K562 (cell line): ENCODE results near the gene CIAO3. TPM values are rescaled to one million over a fixed set of nuclear protein-coding genes. Genes with fewer than 3 reads are reported as not detected.

Experiments used
- ATAC-seq: fragments of 200-7000 bp; cut with Tn5 transposase; 3 replicates; pipeline ENCODE4 v1.9.1; 2020; ENCODE audit warnings: moderate library complexity
- BruUV-seq: library from RNA; stranded (reverse); fragments of 400-500 nt; replicated peaks from 2 replicates; lab custom pipeline; 2021; lab: Mats Ljungman, UMichigan
- CTCF ChIA-PET: fragments of 300-600 bp; formaldehyde crosslinking; extraction: SDS; loops from one replicate; lab custom pipeline; 2021; ENCODE audit warnings: low intra/inter-chr PET ratio; lab: Yijun Ruan, JAX
- POLR2A ChIA-PET: fragments of 300-600, 350-650 bp; sonication (Branson Sonifier 250); formaldehyde crosslinking; extraction: SDS; loops from one replicate; lab custom pipeline; 2021; ENCODE audit warnings: antibody characterized with exemption, inconsistent platforms; lab: Yijun Ruan, JAX
- DNase-seq, 4 experiments: peaks; one replicate each; pipeline versions ENCODE4 v3.0.0 to v3.0.0-alpha.2; 2011 to 2018; ENCODE audit warnings: low spot score in 3 of 4, mixed read lengths in 3 of 4; ENCODE audit errors: extremely low read depth in 1 of 4
- FAIRE-seq: peaks from 2 replicates; lab custom pipeline; 2011; peaks lifted over from hg19 to GRCh38; lab: Jason Lieb, UNC
- H2AFZ ChIP-seq: 2 replicates; pipeline ENCODE4 v1.6.0; 2011; ENCODE audit warnings: low read depth, low read length, control low read depth, inconsistent platforms
- H3K27ac ChIP-seq: fragments of 200-600 bp; 3 replicates; pipeline ENCODE4 v1.8.0; 2011; ENCODE audit warnings: low read depth, mild to moderate bottlenecking, control low read depth, inconsistent platforms, low read length, moderate library complexity, mixed read lengths; ENCODE audit errors: extremely low read depth
- H3K27me3 ChIP-seq, 2 experiments: fragments of 300-600 bp in 1 of 2; 2 replicates in 1 of 2; 3 replicates in 1 of 2; pipeline versions ENCODE4 v1.6.0 to v1.8.0; 2011; ENCODE audit warnings: inconsistent platforms in 2 of 2, low read length in 2 of 2, mild to moderate bottlenecking in 1 of 2, mixed read lengths in 1 of 2, moderate library complexity in 1 of 2; ENCODE audit not compliant: control insufficient read depth in 2 of 2, insufficient read depth in 2 of 2
- H3K36me3 ChIP-seq: fragments of 300-600 bp; 3 replicates; pipeline ENCODE4 v1.8.0; 2011; ENCODE audit warnings: mild to moderate bottlenecking, low read length, inconsistent platforms; ENCODE audit not compliant: control insufficient read depth, insufficient read depth
- H3K4me1 ChIP-seq, 2 experiments: fragments of 200-600 bp in 1 of 2; replicated peaks in 1 of 2; 2 replicates in 1 of 2; 3 replicates in 1 of 2; pipeline versions ENCODE4 v1.5.1 to v1.8.0; 2011; ENCODE audit warnings: inconsistent platforms in 2 of 2, low read length in 2 of 2, mild to moderate bottlenecking in 1 of 2, mixed read lengths in 1 of 2, moderate library complexity in 1 of 2; ENCODE audit not compliant: control insufficient read depth in 2 of 2, insufficient read depth in 2 of 2
- H3K4me2 ChIP-seq: 2 replicates; pipeline ENCODE4 v1.6.1; 2011; ENCODE audit warnings: low read length, control low read depth, inconsistent platforms, mixed read lengths; ENCODE audit not compliant: insufficient read depth
- H3K4me3 ChIP-seq: fragments of 200-600 bp; sonication (generic), shearing (Covaris generic); 2 replicates; pipeline ENCODE4 v1.5.1; 2016; ENCODE audit warnings: control low read depth, inconsistent platforms
- H3K79me2 ChIP-seq: fragments of 200-600 bp; 3 replicates; pipeline ENCODE4 v1.8.0; 2011; ENCODE audit warnings: low read length, inconsistent platforms; ENCODE audit not compliant: control insufficient read depth, insufficient read depth
- H3K9ac ChIP-seq, 2 experiments: 2 replicates each; pipeline versions ENCODE4 v1.6.0 to v1.6.1; 2011; ENCODE audit warnings: low read depth in 2 of 2, low read length in 2 of 2, control low read depth in 1 of 2, inconsistent platforms in 1 of 2, mild to moderate bottlenecking in 1 of 2, mixed read lengths in 1 of 2; ENCODE audit not compliant: insufficient read depth in 1 of 2
- H3K9me1 ChIP-seq: one replicate; pipeline ENCODE4 v1.6.0; 2011; ENCODE audit warnings: inconsistent platforms, mild to moderate bottlenecking, low read length, moderate library complexity; ENCODE audit not compliant: control insufficient read depth, insufficient read depth
- H3K9me3 ChIP-seq: replicated peaks from 2 replicates; pipeline ENCODE4 v1.5.1; 2011; ENCODE audit warnings: low read depth, low read length, inconsistent platforms; ENCODE audit not compliant: control insufficient read depth, insufficient read depth
- H4K20me1 ChIP-seq: replicated peaks from 2 replicates; pipeline ENCODE4 v1.6.1; 2011; ENCODE audit warnings: low read length, inconsistent platforms, mixed read lengths; ENCODE audit not compliant: control insufficient read depth, insufficient read depth
- CEBPG ChIP-seq, 3 experiments: fragments of 200-800 bp in 1 of 3; sonication (Bioruptor generic) in 1 of 3; sonication (generic) in 1 of 3; formaldehyde crosslinking in 1 of 3; IDR thresholded peaks in 2 of 3; conservative IDR thresholded peaks in 1 of 3; 2 replicates each; pipeline versions ENCODE4 v1.6.1 to v1.8.0; 2016 to 2022; ENCODE audit warnings: missing compliant biosample characterization in 2 of 3, missing genetic modification characterization in 2 of 3, mild to moderate bottlenecking in 1 of 3, missing genetic modification reagents in 1 of 3
- CTCFL ChIP-seq: IDR thresholded peaks from 2 replicates; pipeline ENCODE4 v1.6.1; 2011; ENCODE audit warnings: borderline replicate concordance, low read depth, mild to moderate bottlenecking, moderate library complexity, low read length; ENCODE audit not compliant: insufficient read depth, poor library complexity, severe bottlenecking
- FOXK2 ChIP-seq, 2 experiments: fragments of 450-650 bp; IDR thresholded peaks in 1 of 2; conservative IDR thresholded peaks in 1 of 2; 2 replicates each; pipeline ENCODE4 v1.6.1; 2016; ENCODE audit warnings: low read depth in 2 of 2, mild to moderate bottlenecking in 1 of 2
- HLTF ChIP-seq: fragments of 450-650 bp; IDR thresholded peaks from 2 replicates; pipeline ENCODE4 v1.6.1; 2016
- ID3 ChIP-seq, 2 experiments: fragments of 250-450 bp in 1 of 2; fragments of 450-650 bp in 1 of 2; sonication (Bioruptor Pico) in 1 of 2; IDR thresholded peaks; 2 replicates each; pipeline versions ENCODE4 v1.6.1 to v1.8.0; 2016 to 2021; ENCODE audit warnings: mild to moderate bottlenecking in 2 of 2, moderate library complexity in 2 of 2, missing compliant biosample characterization in 1 of 2, missing genetic modification characterization in 1 of 2
- MLX ChIP-seq, 2 experiments: fragments of 450-650 bp in 1 of 2; sonication (generic) in 1 of 2; formaldehyde crosslinking; conservative IDR thresholded peaks; 2 replicates each; pipeline versions ENCODE4 v1.4.0 to v1.8.1; 2020 to 2022; ENCODE audit warnings: mild to moderate bottlenecking in 1 of 2, missing genetic modification reagents in 1 of 2
- NBN ChIP-seq: fragments of 450-650 bp; IDR thresholded peaks from 2 replicates; pipeline ENCODE4 v1.6.1; 2016; ENCODE audit warnings: low read depth, mild to moderate bottlenecking
- NFE2 ChIP-seq: IDR thresholded peaks from 2 replicates; pipeline ENCODE4 v1.6.1; 2014; ENCODE audit warnings: antibody characterized with exemption, low read depth
- PURB ChIP-seq: sonication (generic); formaldehyde crosslinking; IDR thresholded peaks from 2 replicates; pipeline ENCODE4 v1.9.0; 2021; ENCODE audit warnings: low read depth, mild to moderate bottlenecking, missing genetic modification reagents
- PYGO2 ChIP-seq: fragments of 450-650 bp; IDR thresholded peaks from 2 replicates; pipeline ENCODE4 v1.6.1; 2016; ENCODE audit warnings: mild to moderate bottlenecking, missing genetic modification characterization, moderate library complexity, missing compliant biosample characterization
- ZNF121 ChIP-seq: sonication (generic); formaldehyde crosslinking; conservative IDR thresholded peaks from 2 replicates; pipeline ENCODE4 v1.8.0; 2022; ENCODE audit warnings: missing genetic modification reagents
- ZNF444 ChIP-seq: fragments of 250-450 bp; sonication (Bioruptor Pico); IDR thresholded peaks from 2 replicates; pipeline ENCODE4 v1.4.0; 2020; ENCODE audit warnings: mild to moderate bottlenecking, moderate library complexity
- ZNF699 ChIP-seq: fragments of 250-450 bp; sonication (Bioruptor Pico); IDR thresholded peaks from 2 replicates; pipeline ENCODE4 v1.8.0; 2021; ENCODE audit warnings: mild to moderate bottlenecking, moderate library complexity; ENCODE audit not compliant: insufficient replicate concordance
- WGBS: fragments of 100-300 bp; shearing (Covaris generic); methylation state at CpG from one replicate; pipeline ENCODE4 v1.1.6; 2016; ENCODE audit warnings: low coverage, mixed read lengths; ENCODE audit not compliant: insufficient coverage; ENCODE audit errors: missing lambda C conversion rate; 5-methylcytosine and 5-hydroxymethylcytosine counted together
- in situ Hi-C: fragments of 300-500 bp; cut with MboI; formaldehyde crosslinking; loops from 4 replicates; pipeline ENCODE4 v1.15.0; 2018; ENCODE audit warnings: inconsistent platforms, mixed read lengths
- intact Hi-C: fragments of 100-400 bp; cut with micrococcal nuclease; formaldehyde crosslinking; loops from 2 replicates; pipeline ENCODE4 v1.14.2; 2022
- polyA plus RNA-seq, 8 experiments: library from polyadenylated mRNA; depleted of rRNA in 4 of 8; stranded (reverse) in 5 of 8; unstranded in 3 of 8; fragments of >200 nt; fragmentation: Nextera tagmentation in 2 of 8; fragmentation: Illumina TruSeq in 1 of 8; extraction: Ambion mirVana in 2 of 8; extraction: Trizol in 1 of 8; gene quantifications; 2 replicates each; pipeline versions ENCODE4 v1.2.1 to v1.2.3, GENCODE V29; 2011 to 2014; ENCODE audit warnings: inconsistent platforms in 1 of 8, missing spikeins in 1 of 8
- total RNA-seq, 7 experiments: library from RNA; depleted of rRNA in 6 of 7; stranded (reverse); fragments of >200 nt in 6 of 7; fragmentation: Illumina TruSeq in 2 of 7; extraction: Trizol in 2 of 7; gene quantifications; 2 replicates each; pipeline versions ENCODE4 v1.2.1 to v1.2.3, GENCODE V29; 2011 to 2021; ENCODE audit warnings: low replicate concordance in 1 of 7
- TF ChIP-seq, protein P1 (sequence below): fragments of 450-650 bp; conservative IDR thresholded peaks from 2 replicates; pipeline ENCODE4 v1.6.1; 2016; ENCODE audit warnings: missing genetic modification characterization, low read depth, mild to moderate bottlenecking, missing compliant biosample characterization, moderate library complexity

The CIAO3 gene
- total and polyA plus RNA-seq, 9 of the 15 experiments (the other 6 are each of a cell fraction or from before 2014, with no cell fraction given): 2.2 to 35.6 (median 18.7) TPM

- H3K27me3 ChIP-seq: peaks cover 0 to 17% of the 10 kb centered on the region in 2 experiments; a peak in 2 of 5 replicates
- H3K4me1 ChIP-seq: peaks cover 0 to 65% of the 10 kb centered on the region in 2 experiments; a peak in 3 of 5 replicates
- H3K27ac ChIP-seq: no peak overlapping the region
- intact Hi-C loops (loop anchor here (5.0 kb wide), 1 partner anchor 97 kb away; no protein-coding TSS in a partner anchor), in situ Hi-C loops (loop anchor here (5.0 to 10.0 kb wide), 2 partner anchors 77 to 345 kb away; partner anchors contain the start of genes CHTF18 and RPUSD1)
- ATAC-seq: peak; percentile 64
- no peaks in the 10 kb centered on the region for H3K79me2 ChIP-seq
- POLR2A ChIA-PET: interaction anchor here (0.5 to 1.4 kb wide), 4 partner anchors 11 to 75 kb away, joined by 3 to 6 read pairs (median 4); partner anchors contain the start of gene ANTKMT
- 1% methylated on average over 22 of the region's 30 CpGs for WGBS
- BruUV-seq: no TSS peak
- no peak overlapping the region for H3K4me3 ChIP-seq
- peaks cover 20% of the 10 kb centered on the region; the same call in 1 of the 2 replicates for H4K20me1 ChIP-seq
- H3K9ac ChIP-seq: peak overlapping the region in 1 of 2 experiments; percentile 43; a peak in 1 of 4 replicates
- H3K4me2 ChIP-seq: no peak overlapping the region
- no peak overlapping the region for H2AFZ ChIP-seq
- CTCF ChIA-PET: interaction anchor here (3.0 to 4.5 kb wide), 2 partner anchors 75 to 346 kb away, joined by 12 to 73 read pairs; no protein-coding TSS in a partner anchor
- peak; percentile 76 to 88 (median 81) for DNase-seq
- peak; percentile 81 for FAIRE-seq
- H3K9me3 ChIP-seq: no peaks in the 10 kb centered on the region
- H3K9me1 ChIP-seq: no peaks in the 10 kb centered on the region
- no peaks in the 10 kb centered on the region for H3K36me3 ChIP-seq
- TF ChIP-seq NBN (no peak), FOXK2 (conservative IDR thresholded peaks at IDR 0.05 in 1 of 2, IDR thresholded peaks at IDR 0.05 in 1 of 2; ENCODE audit: low read depth in 2 of 2) (no peak), HLTF (no peak), NFE2 (peak; percentile 87), MLX (CRISPR knock-in tag; conservative IDR thresholded peaks at IDR 0.05) (no peak), PYGO2 (tag) (no peak), ZNF121 (no peak), CTCFL (no peak), CEBPG (CRISPR knock-in tag; IDR thresholded peaks at IDR 0.05) (no peak), CEBPG (tag; conservative IDR thresholded peaks at IDR 0.05 in 1 of 2, IDR thresholded peaks at IDR 0.05 in 1 of 2) (no peak), ZNF444 (no peak), ZNF699 (no peak), ID3 (CRISPR knock-in tag; IDR thresholded peaks at IDR 0.05) (no peak), ID3 (tag; IDR thresholded peaks at IDR 0.05) (no peak), PURB (no peak)
- TF ChIP-seq, protein P1, sequence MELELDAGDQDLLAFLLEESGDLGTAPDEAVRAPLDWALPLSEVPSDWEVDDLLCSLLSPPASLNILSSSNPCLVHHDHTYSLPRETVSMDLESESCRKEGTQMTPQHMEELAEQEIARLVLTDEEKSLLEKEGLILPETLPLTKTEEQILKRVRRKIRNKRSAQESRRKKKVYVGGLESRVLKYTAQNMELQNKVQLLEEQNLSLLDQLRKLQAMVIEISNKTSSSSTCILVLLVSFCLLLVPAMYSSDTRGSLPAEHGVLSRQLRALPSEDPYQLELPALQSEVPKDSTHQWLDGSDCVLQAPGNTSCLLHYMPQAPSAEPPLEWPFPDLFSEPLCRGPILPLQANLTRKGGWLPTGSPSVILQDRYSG (tag): no peak
These were observed 31.0 kb downstream of the CIAO3 start for GRCh38 chr16:709566-710499.
